ENCODE measurements around the gene ZNF714. TPM values are rescaled to one million over a fixed set of nuclear protein-coding genes. Genes with fewer than 3 reads are reported as not detected.

ZNF714 gene
- total RNA-seq: 2.6 TPM

DNA sequence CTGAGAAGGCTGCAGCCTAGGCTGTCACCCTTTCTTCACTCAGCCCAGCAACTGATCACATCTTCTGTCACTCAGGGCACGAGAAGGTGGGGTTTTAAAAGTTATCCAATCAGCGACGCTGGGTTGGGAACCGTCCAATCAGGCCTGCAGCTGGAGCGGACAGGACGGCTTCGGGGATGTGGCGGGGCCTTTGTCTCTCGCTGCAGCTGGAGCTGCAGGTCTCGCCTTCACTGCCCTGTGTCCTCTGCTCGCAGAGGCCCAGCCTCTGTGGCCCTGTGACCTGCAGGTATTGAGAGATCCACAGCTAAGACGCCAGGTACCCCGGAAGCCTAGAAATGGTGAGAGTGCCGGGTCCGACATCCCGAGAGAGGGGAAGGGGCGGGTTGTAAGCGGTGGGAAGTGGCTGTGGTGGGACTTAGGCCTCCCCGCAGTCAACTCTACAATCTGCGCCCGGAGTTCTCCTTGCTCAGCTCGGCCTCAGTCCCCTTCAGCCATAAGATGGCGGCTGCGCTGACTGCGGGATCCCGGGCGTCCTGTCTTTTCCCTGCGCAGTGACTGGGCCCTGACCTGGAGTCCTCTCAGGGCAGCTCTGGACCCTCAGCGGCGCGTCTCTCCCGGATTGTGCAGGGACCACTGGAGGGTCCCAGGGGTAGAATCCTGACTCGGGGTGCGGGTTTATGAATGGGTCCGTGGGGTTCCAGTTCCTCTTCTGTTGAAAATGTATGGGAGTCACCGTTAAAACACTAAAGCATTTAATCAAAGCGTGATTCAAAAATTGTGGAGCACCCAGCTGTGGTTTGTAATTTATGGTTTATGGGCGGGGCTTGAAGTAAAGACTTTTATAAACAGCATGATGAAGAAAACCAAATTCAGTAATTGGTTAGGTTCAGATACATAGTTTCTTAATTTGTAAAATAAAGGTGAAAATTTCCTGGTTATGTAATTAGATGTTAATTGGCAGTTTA is at the start of gene ZNF714:
ZNF714 (plus strand) TSS at position 193 of the 965 bp plus-strand sequence. CDS start 16,066 bp downstream, outside the sequence.
- H3K4me1 ChIP-seq (ENCODE audit: control insufficient read depth in 3 of 3, insufficient read depth in 3 of 3, low read length in 3 of 3): no peaks in the 10 kb centered on the region
- peak within 1 kb of the TSS; percentile 79 to 93 (median 81) for H3K9ac ChIP-seq (ENCODE audit: low read depth in 1 of 3, low read length in 3 of 3)
- H3K9me3 ChIP-seq (ENCODE audit: control insufficient read depth in 3 of 3, low read length in 3 of 3): no peaks in the 10 kb centered on the region
- H3K27ac ChIP-seq (ENCODE audit: low read depth, low read length): peak within 1 kb of the TSS; percentile 40
- peak within 1 kb of the TSS; percentile 87 to 94 (median 90) for H3K4me3 ChIP-seq (ENCODE audit: low read length in 3 of 3)
- H3K36me3 ChIP-seq (ENCODE audit: control insufficient read depth in 3 of 3, insufficient read depth in 3 of 3, low read length in 3 of 3): no peaks in the 10 kb centered on the region
- H3K27me3 ChIP-seq (ENCODE audit: control insufficient read depth in 3 of 3, insufficient read depth in 3 of 3, low read length in 3 of 3): no peaks in the 10 kb centered on the region

DNA sequence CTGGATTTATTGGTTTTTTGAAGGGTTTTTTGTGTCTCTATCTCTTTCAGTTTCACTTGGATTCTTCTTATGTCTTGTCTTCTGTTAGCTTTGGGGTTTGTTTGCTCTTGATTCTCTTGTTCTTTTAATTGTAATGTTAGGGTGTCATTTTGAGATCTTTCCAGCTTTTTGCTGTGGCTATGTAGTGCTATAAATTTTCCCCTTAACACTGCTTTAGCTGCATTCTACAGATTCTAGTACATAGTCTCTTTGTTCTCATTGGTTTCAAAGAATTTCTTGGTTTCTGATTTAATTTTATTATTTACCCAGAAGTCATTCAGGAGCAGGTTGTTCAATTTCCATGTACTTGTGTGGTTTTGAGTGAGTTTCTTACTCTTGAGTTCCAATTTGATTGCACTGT is 37.0 kb upstream of the ZNF714 start:
- Histone ChIP-seq H3K9ac (ENCODE audit: low read depth in 1 of 3, low read length in 3 of 3) (no peak overlapping the region), H3K27ac (ENCODE audit: low read depth, low read length) (no peak overlapping the region), H3K4me1 (ENCODE audit: control insufficient read depth in 3 of 3, insufficient read depth in 3 of 3, low read length in 3 of 3) (no peaks in the 10 kb centered on the region), H3K9me3 (ENCODE audit: control insufficient read depth in 3 of 3, low read length in 3 of 3) (peaks cover 2 to 4% (median 2%) of the 10 kb centered on the region in 3 donors), H3K27me3 (ENCODE audit: control insufficient read depth in 3 of 3, insufficient read depth in 3 of 3, low read length in 3 of 3) (no peaks in the 10 kb centered on the region), H3K4me3 (ENCODE audit: low read length in 3 of 3) (no peak overlapping the region), H3K36me3 (ENCODE audit: control insufficient read depth in 3 of 3, insufficient read depth in 3 of 3, low read length in 3 of 3) (peaks cover 0 to 13% (median 2%) of the 10 kb centered on the region in 3 donors)

DNA sequence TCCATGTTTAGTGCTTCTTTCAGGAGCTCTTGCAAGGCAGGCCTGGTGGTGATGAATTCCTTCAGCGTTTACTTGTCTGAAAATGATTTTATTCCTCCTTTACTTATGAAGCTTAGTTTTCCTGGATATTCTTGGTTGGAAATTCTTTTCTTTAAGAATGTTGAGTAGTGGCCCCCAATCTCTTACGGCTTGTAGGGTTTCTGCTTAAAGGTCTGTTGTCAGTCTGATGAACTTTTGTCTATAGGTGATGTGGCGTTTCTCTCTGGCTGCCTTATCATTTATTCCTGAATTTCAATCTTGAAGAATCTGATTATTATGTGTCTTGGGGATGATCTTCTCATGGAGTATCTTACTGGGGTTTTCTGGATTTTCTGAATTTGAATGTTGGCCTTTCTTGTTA is 35.5 kb upstream of the ZNF714 start:
- peaks cover 0 to 10% (median 2%) of the 10 kb centered on the region in 3 donors for H3K36me3 ChIP-seq (ENCODE audit: control insufficient read depth in 3 of 3, insufficient read depth in 3 of 3, low read length in 3 of 3)
- H3K9me3 ChIP-seq (ENCODE audit: control insufficient read depth in 3 of 3, low read length in 3 of 3): peaks cover 2 to 4% (median 2%) of the 10 kb centered on the region in 3 donors
- H3K27ac ChIP-seq (ENCODE audit: low read depth, low read length): no peak overlapping the region
- H3K9ac ChIP-seq (ENCODE audit: low read depth in 1 of 3, low read length in 3 of 3): no peak overlapping the region
- H3K27me3 ChIP-seq (ENCODE audit: control insufficient read depth in 3 of 3, insufficient read depth in 3 of 3, low read length in 3 of 3): no peaks in the 10 kb centered on the region
- H3K4me3 ChIP-seq (ENCODE audit: low read length in 3 of 3): no peak overlapping the region
- no peaks in the 10 kb centered on the region for H3K4me1 ChIP-seq (ENCODE audit: control insufficient read depth in 3 of 3, insufficient read depth in 3 of 3, low read length in 3 of 3)

DNA sequence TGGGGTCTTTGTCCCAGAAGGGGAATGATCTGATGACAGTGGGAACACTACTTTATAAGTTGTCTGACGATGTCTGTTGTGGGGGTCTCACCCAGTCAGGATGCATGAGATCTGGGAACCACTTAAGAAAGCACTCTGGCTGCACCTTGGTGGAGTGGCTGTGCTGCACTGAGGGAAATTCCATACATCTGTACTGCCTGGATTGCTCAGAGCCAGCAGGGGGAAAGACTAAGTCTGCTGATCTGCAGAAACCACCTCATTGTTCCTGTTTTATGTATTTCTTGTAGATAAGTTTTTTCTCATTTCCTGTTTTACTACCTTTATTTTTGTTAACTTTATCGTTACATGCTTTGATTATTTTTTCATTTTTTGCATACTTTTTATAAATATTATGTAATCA is 34.3 kb upstream of the ZNF714 start:
- Histone ChIP-seq H3K4me3 (ENCODE audit: low read length in 3 of 3) (no peak overlapping the region), H3K36me3 (ENCODE audit: control insufficient read depth in 3 of 3, insufficient read depth in 3 of 3, low read length in 3 of 3) (peaks cover 0 to 8% (median 2%) of the 10 kb centered on the region in 3 donors), H3K9ac (ENCODE audit: low read depth in 1 of 3, low read length in 3 of 3) (no peak overlapping the region), H3K27me3 (ENCODE audit: control insufficient read depth in 3 of 3, insufficient read depth in 3 of 3, low read length in 3 of 3) (no peaks in the 10 kb centered on the region), H3K4me1 (ENCODE audit: control insufficient read depth in 3 of 3, insufficient read depth in 3 of 3, low read length in 3 of 3) (no peaks in the 10 kb centered on the region), H3K9me3 (ENCODE audit: control insufficient read depth in 3 of 3, low read length in 3 of 3) (peaks cover 2 to 4% (median 3%) of the 10 kb centered on the region in 3 donors), H3K27ac (ENCODE audit: low read depth, low read length) (no peak overlapping the region)

DNA sequence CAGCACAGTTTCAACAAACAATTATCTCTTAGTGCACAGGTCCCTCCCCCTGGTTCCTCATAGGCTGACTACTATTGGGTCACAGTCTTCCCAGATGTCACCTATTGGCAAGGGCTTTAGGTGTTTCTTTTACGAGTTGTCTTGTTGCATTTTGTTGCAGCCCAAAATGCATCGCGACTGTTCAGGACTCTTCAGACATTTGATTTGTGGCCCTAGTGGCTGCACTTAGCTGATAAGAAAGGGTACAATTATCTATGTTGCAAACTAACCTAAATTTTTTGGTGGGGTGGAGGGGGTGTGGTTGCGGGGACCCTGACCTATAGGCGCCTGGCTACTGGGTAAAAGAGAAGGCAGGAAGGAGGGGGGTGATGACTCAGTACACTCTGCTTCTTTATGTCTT is 29.1 kb upstream of the ZNF714 start:
- H3K27ac ChIP-seq (ENCODE audit: low read depth, low read length): no peak overlapping the region
- no peaks in the 10 kb centered on the region for H3K27me3 ChIP-seq (ENCODE audit: control insufficient read depth in 3 of 3, insufficient read depth in 3 of 3, low read length in 3 of 3)
- peaks cover 7 to 11% (median 8%) of the 10 kb centered on the region in 3 donors for H3K36me3 ChIP-seq (ENCODE audit: control insufficient read depth in 3 of 3, insufficient read depth in 3 of 3, low read length in 3 of 3)
- H3K4me3 ChIP-seq (ENCODE audit: low read length in 3 of 3): no peak overlapping the region
- H3K9ac ChIP-seq (ENCODE audit: low read depth in 1 of 3, low read length in 3 of 3): no peak overlapping the region
- no peaks in the 10 kb centered on the region for H3K4me1 ChIP-seq (ENCODE audit: control insufficient read depth in 3 of 3, insufficient read depth in 3 of 3, low read length in 3 of 3)
- H3K9me3 ChIP-seq (ENCODE audit: control insufficient read depth in 3 of 3, low read length in 3 of 3): peaks cover 0 to 2% (median 0%) of the 10 kb centered on the region in 3 donors

DNA sequence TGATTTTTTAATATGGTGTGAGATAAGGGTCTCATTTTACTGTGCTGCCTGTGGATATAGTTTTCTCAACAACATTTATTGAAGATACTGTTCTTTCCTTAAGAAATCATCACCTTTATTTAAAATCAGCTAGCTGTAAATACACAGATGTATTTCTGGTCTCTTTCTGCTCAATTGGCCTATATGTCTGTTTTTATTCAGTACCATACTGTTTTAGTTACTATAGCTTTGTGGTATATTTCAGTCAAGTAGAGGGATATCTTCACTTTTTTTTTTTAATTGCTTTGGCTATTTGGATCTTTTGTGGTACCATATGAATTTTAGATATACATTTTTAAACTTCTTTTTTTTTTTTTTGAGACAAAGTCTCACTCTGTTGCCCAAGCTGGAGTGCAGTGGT is 16.7 kb upstream of the ZNF714 start:
- no peaks in the 10 kb centered on the region for H3K27me3 ChIP-seq (ENCODE audit: control insufficient read depth in 3 of 3, insufficient read depth in 3 of 3, low read length in 3 of 3)
- no peaks in the 10 kb centered on the region for H3K4me1 ChIP-seq (ENCODE audit: control insufficient read depth in 3 of 3, insufficient read depth in 3 of 3, low read length in 3 of 3)
- H3K36me3 ChIP-seq (ENCODE audit: control insufficient read depth in 3 of 3, insufficient read depth in 3 of 3, low read length in 3 of 3): peaks cover 3 to 11% (median 7%) of the 10 kb centered on the region in 3 donors
- H3K27ac ChIP-seq (ENCODE audit: low read depth, low read length): no peak overlapping the region
- no peak overlapping the region for H3K4me3 ChIP-seq (ENCODE audit: low read length in 3 of 3)
- H3K9ac ChIP-seq (ENCODE audit: low read depth in 1 of 3, low read length in 3 of 3): no peak overlapping the region
- peaks cover 0 to 2% (median 0%) of the 10 kb centered on the region in 3 donors for H3K9me3 ChIP-seq (ENCODE audit: control insufficient read depth in 3 of 3, low read length in 3 of 3)

DNA sequence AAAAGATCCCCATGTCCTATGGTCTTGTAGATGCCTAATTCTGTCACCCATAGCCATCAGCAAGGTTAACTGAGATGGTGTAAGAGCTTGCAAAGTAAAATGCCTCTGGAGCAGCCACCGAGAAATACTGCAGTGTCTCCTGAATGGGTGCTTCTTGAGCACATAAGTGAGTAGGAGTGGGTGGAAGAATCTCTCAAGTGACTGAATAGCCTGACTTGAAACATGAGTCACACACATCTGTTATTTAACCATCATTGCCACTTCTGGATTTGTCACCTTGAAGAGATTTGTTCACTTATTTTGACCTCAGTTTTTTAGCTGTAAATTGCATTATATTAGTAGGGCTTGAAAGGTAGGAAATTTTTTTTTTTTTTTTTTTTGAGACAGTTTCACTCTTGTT is 2.3 kb downstream of the ZNF714 start:
- Histone ChIP-seq H3K9me3 (ENCODE audit: control insufficient read depth in 3 of 3, low read length in 3 of 3) (no peaks in the 10 kb centered on the region), H3K27ac (ENCODE audit: low read depth, low read length) (no peak overlapping the region), H3K36me3 (ENCODE audit: control insufficient read depth in 3 of 3, insufficient read depth in 3 of 3, low read length in 3 of 3) (no peaks in the 10 kb centered on the region), H3K4me3 (ENCODE audit: low read length in 3 of 3) (no peak overlapping the region), H3K27me3 (ENCODE audit: control insufficient read depth in 3 of 3, insufficient read depth in 3 of 3, low read length in 3 of 3) (no peaks in the 10 kb centered on the region), H3K9ac (ENCODE audit: low read depth in 1 of 3, low read length in 3 of 3) (no peak overlapping the region), H3K4me1 (ENCODE audit: control insufficient read depth in 3 of 3, insufficient read depth in 3 of 3, low read length in 3 of 3) (no peaks in the 10 kb centered on the region)

DNA sequence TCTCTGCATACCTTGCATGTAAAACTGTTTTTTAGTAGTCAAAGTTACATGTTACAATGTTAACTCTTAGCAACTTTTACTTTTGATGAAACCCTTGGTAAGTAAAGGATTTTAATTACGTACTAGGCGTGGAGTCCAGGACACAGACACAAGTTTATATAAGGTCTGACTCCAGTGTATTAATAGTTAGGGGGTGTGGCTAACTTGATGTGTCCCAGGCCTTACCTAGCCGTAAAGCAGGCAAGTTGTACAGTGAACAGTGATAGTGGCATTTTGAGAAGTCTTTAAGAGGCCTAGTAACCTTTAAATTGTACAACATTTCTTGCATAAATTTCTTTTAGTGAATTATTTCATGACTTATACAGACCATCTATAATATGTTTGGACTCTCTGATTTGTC is 5.9 kb downstream of the ZNF714 start:
- no peak overlapping the region for H3K27ac ChIP-seq (ENCODE audit: low read depth, low read length)
- no peaks in the 10 kb centered on the region for H3K27me3 ChIP-seq (ENCODE audit: control insufficient read depth in 3 of 3, insufficient read depth in 3 of 3, low read length in 3 of 3)

DNA sequence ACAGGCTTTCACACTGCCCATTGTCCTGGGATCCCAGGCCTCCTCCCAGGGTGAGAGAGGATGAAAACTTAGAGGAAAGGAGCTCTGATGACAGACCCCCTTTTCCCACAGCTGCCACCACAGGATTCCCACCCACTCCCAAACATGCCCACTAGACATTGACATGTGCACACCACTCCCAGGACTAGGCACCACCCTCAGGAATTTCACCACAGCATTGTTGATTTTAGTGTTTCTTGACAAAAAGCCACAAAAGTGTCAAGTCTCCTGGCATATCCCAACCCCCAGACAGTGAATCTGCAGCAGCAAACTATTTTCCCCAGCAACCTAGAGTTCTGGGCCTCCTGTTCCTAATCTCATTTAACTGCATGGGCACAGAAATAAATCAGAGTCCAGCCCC is 10.1 kb downstream of the ZNF714 start:
- Histone ChIP-seq H3K27ac (ENCODE audit: low read depth, low read length) (no peak overlapping the region), H3K36me3 (ENCODE audit: control insufficient read depth in 3 of 3, insufficient read depth in 3 of 3, low read length in 3 of 3) (no peaks in the 10 kb centered on the region), H3K27me3 (ENCODE audit: control insufficient read depth in 3 of 3, insufficient read depth in 3 of 3, low read length in 3 of 3) (no peaks in the 10 kb centered on the region), H3K9me3 (ENCODE audit: control insufficient read depth in 3 of 3, low read length in 3 of 3) (no peaks in the 10 kb centered on the region), H3K4me1 (ENCODE audit: control insufficient read depth in 3 of 3, insufficient read depth in 3 of 3, low read length in 3 of 3) (no peaks in the 10 kb centered on the region), H3K9ac (ENCODE audit: low read depth in 1 of 3, low read length in 3 of 3) (no peak overlapping the region), H3K4me3 (ENCODE audit: low read length in 3 of 3) (no peak overlapping the region)

More for the DNA sequence above, 5.9 kb downstream of the ZNF714 start:
- Histone ChIP-seq H3K4me1 (ENCODE audit: control insufficient read depth in 3 of 3, insufficient read depth in 3 of 3, low read length in 3 of 3) (no peaks in the 10 kb centered on the region), H3K9me3 (ENCODE audit: control insufficient read depth in 3 of 3, low read length in 3 of 3) (no peaks in the 10 kb centered on the region), H3K9ac (ENCODE audit: low read depth in 1 of 3, low read length in 3 of 3) (no peak overlapping the region), H3K36me3 (ENCODE audit: control insufficient read depth in 3 of 3, insufficient read depth in 3 of 3, low read length in 3 of 3) (no peaks in the 10 kb centered on the region), H3K4me3 (ENCODE audit: low read length in 3 of 3) (no peak overlapping the region)

DNA sequence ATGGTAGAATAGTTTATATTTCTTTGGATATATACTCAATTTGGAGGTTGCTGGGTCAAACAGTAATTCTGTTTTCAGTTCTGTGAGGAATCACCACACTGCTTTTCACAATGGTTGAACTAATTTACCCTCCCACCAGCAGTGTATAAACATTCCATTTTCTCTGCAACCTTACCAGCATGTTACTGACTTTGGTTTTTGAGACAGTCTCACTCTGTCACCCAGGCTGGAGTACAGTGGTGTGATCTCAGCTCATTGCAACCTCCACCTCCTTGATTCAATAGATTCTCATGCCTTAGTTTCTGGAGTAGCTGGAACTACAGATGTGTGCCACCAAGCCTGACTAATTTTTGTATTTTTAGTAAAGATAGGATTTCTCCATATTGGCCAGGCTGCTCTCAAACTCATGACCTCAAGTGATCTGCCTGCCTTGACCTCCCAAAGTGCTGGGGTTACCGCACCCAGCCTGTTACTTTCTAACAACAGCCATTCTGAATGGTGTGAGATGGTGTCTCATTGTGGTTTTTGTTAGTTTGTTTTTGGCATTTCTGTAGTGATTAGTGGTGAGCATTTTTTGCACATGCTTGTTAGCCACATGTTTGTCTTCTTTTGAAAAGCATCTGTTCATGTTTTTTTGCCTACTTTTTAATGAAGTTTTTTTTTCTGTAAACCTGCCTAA is 12.5 kb downstream of the ZNF714 start:
- Histone ChIP-seq H3K4me3 (ENCODE audit: low read length in 3 of 3) (no peak overlapping the region), H3K27me3 (ENCODE audit: control insufficient read depth in 3 of 3, insufficient read depth in 3 of 3, low read length in 3 of 3) (no peaks in the 10 kb centered on the region), H3K9me3 (ENCODE audit: control insufficient read depth in 3 of 3, low read length in 3 of 3) (no peaks in the 10 kb centered on the region), H3K36me3 (ENCODE audit: control insufficient read depth in 3 of 3, insufficient read depth in 3 of 3, low read length in 3 of 3) (no peaks in the 10 kb centered on the region), H3K9ac (ENCODE audit: low read depth in 1 of 3, low read length in 3 of 3) (no peak overlapping the region), H3K27ac (ENCODE audit: low read depth, low read length) (no peak overlapping the region), H3K4me1 (ENCODE audit: control insufficient read depth in 3 of 3, insufficient read depth in 3 of 3, low read length in 3 of 3) (no peaks in the 10 kb centered on the region)
